Memory B cell (primary cell): ENCODE results near the gene CEP164.

ENCODE experiments used
- ATAC-seq: fragments of 150-1000 bp; cut with Tn5 transposase; 2 replicates; pipeline ENCODE4 v1.10.0; 2021; ENCODE audit warnings: low read depth, mild to moderate bottlenecking, moderate library complexity
- DNase-seq, 2 donors: peaks; one replicate each; pipeline ENCODE4 v3.0.0; 2022; ENCODE audit warnings: low spot score in 2 of 2
- H3K27ac Mint-ChIP-seq: one replicate; pipeline ENCODE4 v1.8.0; 2022; ENCODE audit warnings: mild to moderate bottlenecking, moderate library complexity, mixed read lengths
- H3K27me3 Mint-ChIP-seq: one replicate; pipeline ENCODE4 v1.8.0; 2022; ENCODE audit warnings: mixed read lengths
- H3K36me3 Mint-ChIP-seq: one replicate; pipeline ENCODE4 v1.8.0; 2022; ENCODE audit warnings: mild to moderate bottlenecking, mixed read lengths
- H3K4me1 Mint-ChIP-seq: one replicate; pipeline ENCODE4 v1.8.0; 2022; ENCODE audit warnings: mixed read lengths
- H3K4me3 Mint-ChIP-seq: one replicate; pipeline ENCODE4 v1.8.0; 2022; ENCODE audit warnings: mild to moderate bottlenecking, moderate library complexity, mixed read lengths
- H3K9me3 Mint-ChIP-seq: one replicate; pipeline ENCODE4 v1.8.0; 2022; ENCODE audit warnings: mixed read lengths

The CEP164 gene

DNA sequence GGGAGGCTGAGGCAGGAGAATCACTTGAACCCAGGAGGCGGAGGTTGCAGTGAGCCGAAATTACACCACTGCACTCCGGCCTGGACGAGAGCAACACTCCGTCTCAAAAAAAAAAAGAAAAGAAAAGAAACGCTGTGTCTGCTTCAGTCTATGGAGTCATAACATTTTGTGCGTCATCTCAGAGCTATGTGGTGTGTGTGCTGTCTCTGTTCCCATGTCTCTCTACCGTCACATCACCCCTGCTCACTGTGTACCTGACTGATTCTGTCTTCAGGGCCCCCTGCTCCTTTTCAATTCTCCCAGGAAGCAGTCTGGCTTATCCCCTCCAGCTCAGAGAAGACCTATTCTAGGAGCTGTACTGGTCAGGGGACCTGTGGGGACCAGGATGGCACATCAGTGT, 29.5 kb upstream of the CEP164 start:
- H3K27ac Mint-ChIP-seq = no peak overlapping the region
- peaks cover 6% of the 10 kb centered on the region for H3K4me1 Mint-ChIP-seq
- no peaks in the 10 kb centered on the region for H3K36me3 Mint-ChIP-seq
- no peak for DNase-seq
- no peaks in the 10 kb centered on the region for H3K9me3 Mint-ChIP-seq
- ATAC-seq = no peak
- no peak overlapping the region for H3K4me3 Mint-ChIP-seq
- peaks cover 11% of the 10 kb centered on the region for H3K27me3 Mint-ChIP-seq

DNA sequence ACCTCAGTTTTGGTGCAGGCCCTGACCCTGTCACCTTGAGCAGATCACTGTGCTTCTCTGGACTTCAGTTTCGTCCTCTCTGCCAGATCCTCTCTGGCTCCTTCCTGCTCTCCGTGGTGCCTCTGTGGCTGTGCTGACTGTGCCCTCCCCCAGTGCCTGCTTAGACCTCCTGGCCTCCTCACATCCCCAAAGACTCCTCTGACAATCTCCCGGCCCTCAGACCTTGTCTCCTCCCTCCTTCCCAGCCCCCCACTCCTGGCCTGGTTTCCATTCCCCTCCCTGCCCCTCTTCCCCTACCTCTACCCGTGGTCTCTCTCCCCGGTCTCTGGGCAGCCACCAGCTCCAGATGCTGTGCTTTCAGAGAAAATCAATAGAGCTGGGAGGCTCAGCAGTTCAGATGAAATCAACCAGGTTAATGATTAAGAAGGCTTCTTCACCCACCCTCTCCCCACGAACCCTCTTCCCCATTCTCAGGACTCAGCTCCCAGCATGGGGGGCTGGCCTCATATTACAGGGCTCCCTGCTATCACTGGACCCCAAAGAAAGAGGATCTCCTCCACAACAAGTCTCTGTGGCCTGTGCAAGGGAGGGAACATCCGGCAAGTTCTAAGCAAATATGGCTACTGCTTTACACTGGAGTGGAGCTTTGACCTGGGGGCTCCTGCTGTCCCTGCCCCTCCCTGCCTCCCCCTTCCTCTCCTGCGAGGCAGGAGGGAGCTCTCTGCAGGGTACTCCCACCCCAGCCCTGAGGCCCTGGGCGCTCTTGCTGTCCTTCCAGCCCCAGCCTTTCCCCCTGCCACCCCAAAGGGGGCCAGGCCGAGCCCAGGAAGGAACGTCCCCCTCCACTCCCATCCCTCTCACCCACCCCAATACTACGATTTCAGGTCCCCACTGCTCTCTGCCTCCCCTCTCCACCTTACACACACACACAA, 28.0 kb upstream of the CEP164 start:
- H3K36me3 Mint-ChIP-seq = no peaks in the 10 kb centered on the region
- no peak overlapping the region for H3K4me3 Mint-ChIP-seq
- H3K4me1 Mint-ChIP-seq = peaks cover 6% of the 10 kb centered on the region
- DNase-seq = no peak
- H3K9me3 Mint-ChIP-seq = no peaks in the 10 kb centered on the region
- H3K27me3 Mint-ChIP-seq = peaks cover 14% of the 10 kb centered on the region
- no peak for ATAC-seq
- H3K27ac Mint-ChIP-seq = no peak overlapping the region

DNA sequence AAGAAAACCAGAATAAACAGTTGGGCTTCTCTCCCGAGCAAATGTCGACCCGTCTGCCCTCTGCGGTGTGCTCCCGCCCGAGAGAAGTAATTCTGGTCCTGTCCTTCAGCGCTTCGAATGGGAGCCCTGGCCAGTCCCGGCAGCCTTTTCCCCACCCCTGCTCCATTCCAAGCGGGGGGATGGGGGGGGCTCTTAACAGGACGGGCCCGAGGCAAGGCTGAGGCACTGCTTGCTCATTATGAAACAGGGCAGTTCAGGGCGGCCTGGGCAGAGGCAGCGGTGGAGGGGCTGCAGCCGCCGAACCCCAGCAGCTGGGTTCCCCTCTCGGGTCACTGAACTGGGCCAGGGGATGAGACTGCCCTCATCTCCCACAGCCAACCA, 27.4 kb upstream of the CEP164 start:
- H3K9me3 Mint-ChIP-seq = no peaks in the 10 kb centered on the region
- no peak overlapping the region for H3K27ac Mint-ChIP-seq

GRCh38 chr11:117300773-117301172, 26.9 kb upstream of the CEP164 start:
- Mint-ChIP-seq H3K27me3 (peaks cover 14% of the 10 kb centered on the region), H3K27ac (peak overlapping the region; percentile 7), H3K4me1 (peaks cover 6% of the 10 kb centered on the region), H3K9me3 (no peaks in the 10 kb centered on the region), H3K4me3 (no peak overlapping the region), H3K36me3 (no peaks in the 10 kb centered on the region)
- no peak for ATAC-seq
- DNase-seq = no peak

More for the DNA sequence above, 27.4 kb upstream of the CEP164 start:
- H3K4me1 Mint-ChIP-seq = peaks cover 6% of the 10 kb centered on the region
- H3K27me3 Mint-ChIP-seq = peaks cover 14% of the 10 kb centered on the region
- no peaks in the 10 kb centered on the region for H3K36me3 Mint-ChIP-seq
- no peak for DNase-seq
- no peak for ATAC-seq
- H3K4me3 Mint-ChIP-seq = no peak overlapping the region

DNA sequence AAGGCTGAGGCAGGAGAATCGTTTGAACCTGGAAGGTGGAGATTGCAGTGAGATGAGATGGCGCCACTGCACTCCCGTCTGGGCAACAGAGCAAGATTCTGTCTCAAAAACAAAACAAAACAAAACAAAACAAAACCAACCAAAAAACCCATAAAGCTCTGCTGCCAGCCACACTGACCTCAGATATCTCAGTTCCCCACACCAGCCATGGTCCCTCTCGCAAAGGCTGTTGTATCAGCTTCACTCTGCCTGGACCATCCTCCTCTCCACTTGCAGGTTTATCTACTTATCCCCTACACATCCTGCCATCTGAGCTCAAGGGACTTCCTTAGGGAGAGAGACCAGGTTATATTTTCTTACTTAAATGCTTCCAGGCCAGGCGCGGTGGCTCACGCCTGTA, 25.4 kb upstream of the CEP164 start:
- Mint-ChIP-seq H3K4me3 (no peak overlapping the region), H3K9me3 (no peaks in the 10 kb centered on the region), H3K36me3 (no peaks in the 10 kb centered on the region), H3K27me3 (peaks cover 14% of the 10 kb centered on the region), H3K27ac (no peak overlapping the region), H3K4me1 (peaks cover 6% of the 10 kb centered on the region)
- no peak for DNase-seq
- no peak for ATAC-seq

DNA sequence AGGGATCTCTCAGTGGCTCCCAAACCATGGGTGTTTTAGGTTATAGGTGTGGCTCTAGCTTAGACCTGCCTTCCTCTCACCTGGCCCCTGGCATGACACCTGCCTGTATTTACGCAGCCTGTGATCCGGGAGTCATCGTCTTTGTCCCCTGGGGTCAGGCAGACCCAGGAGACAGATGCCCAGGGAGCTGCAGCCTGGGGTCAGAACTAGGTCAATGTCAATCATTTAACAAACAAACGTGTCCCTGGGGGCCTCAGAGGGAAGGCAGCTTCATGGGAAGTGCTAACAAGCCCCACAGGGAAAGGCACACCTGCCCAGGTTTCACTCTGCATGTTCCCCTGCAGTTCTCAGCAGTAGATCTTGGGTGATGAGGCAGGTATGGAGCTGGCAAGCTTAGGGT, 24.6 kb upstream of the CEP164 start:
- no peaks in the 10 kb centered on the region for H3K9me3 Mint-ChIP-seq
- DNase-seq = no peak
- H3K36me3 Mint-ChIP-seq = no peaks in the 10 kb centered on the region
- no peak for ATAC-seq
- no peak overlapping the region for H3K27ac Mint-ChIP-seq
- no peak overlapping the region for H3K4me3 Mint-ChIP-seq
- H3K27me3 Mint-ChIP-seq = peaks cover 16% of the 10 kb centered on the region
- H3K4me1 Mint-ChIP-seq = peaks cover 6% of the 10 kb centered on the region

DNA sequence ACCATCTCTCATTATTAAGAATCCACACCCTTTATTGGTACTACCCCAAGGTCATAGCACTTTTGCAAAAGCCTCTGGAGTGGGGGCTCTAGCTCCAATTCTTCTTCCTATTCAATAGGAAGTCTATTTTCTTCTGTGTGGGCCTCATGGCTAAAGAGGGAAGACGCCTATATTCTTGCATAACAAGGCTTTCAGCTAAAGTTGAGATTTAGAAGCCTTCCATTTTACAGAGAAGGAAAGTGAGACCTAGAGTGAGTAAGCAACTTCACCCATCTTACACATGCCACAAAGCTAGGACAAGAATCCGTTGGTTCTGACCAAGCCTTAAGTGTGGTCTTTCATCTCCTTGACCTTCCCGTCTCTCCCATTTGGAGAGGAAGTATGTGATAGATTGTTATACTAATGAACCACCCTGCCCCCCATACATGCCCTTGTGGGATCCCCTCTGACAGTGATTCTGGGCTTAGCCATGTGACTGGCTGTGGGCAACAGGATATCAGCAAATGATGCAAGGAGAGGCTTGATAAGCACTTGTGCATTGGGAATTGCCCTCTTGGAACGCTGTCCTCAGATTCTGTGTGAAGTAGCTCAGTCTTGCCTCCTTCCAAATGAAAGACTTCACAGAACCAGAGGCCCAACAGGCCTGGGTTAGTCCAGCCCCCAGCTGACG, 23.9 kb upstream of the CEP164 start:
- no peak overlapping the region for H3K4me3 Mint-ChIP-seq
- H3K4me1 Mint-ChIP-seq = peaks cover 6% of the 10 kb centered on the region
- H3K27me3 Mint-ChIP-seq = peaks cover 18% of the 10 kb centered on the region
- ATAC-seq (no peak), DNase-seq (no peak)
- H3K36me3 Mint-ChIP-seq = no peaks in the 10 kb centered on the region
- no peak overlapping the region for H3K27ac Mint-ChIP-seq
- no peaks in the 10 kb centered on the region for H3K9me3 Mint-ChIP-seq

- no peak for ATAC-seq
Observed at GRCh38 chr11:117305145-117305544, 22.5 kb upstream of the CEP164 start.

DNA sequence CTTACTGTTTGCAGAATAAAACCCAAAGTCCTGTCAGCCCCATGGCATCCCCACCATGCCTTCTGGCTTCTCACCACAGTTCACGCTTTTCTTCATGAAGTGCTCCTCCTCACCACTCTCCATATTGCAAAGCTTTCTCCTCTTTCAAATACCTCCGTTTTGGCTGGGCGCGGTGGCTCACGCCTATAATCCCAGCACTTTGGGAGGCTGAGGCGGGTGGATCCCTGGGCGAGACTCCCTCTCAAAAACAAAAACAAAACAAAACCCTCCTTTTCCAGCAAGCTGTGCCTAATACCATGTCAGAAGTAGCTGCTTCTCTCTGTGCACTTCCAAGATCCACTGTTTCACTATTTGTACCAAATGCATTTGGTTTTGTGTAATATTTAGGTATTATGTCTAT, 18.3 kb upstream of the CEP164 start:
- H3K36me3 Mint-ChIP-seq = no peaks in the 10 kb centered on the region
- DNase-seq (no peak), ATAC-seq (no peak)
- no peaks in the 10 kb centered on the region for H3K4me1 Mint-ChIP-seq
- H3K27ac Mint-ChIP-seq = no peak overlapping the region
- no peak overlapping the region for H3K4me3 Mint-ChIP-seq
- peaks cover 28% of the 10 kb centered on the region for H3K27me3 Mint-ChIP-seq
- no peaks in the 10 kb centered on the region for H3K9me3 Mint-ChIP-seq

More at GRCh38 chr11:117305145-117305544, 22.5 kb upstream of the CEP164 start:
- Mint-ChIP-seq H3K27me3 (peaks cover 26% of the 10 kb centered on the region), H3K36me3 (no peaks in the 10 kb centered on the region), H3K4me1 (peaks cover 6% of the 10 kb centered on the region), H3K27ac (no peak overlapping the region), H3K9me3 (no peaks in the 10 kb centered on the region), H3K4me3 (no peak overlapping the region)
- no peak for DNase-seq

GRCh38 chr11:117313091-117313490, 14.6 kb upstream of the CEP164 start:
- Mint-ChIP-seq H3K27me3 (peaks cover 31% of the 10 kb centered on the region), H3K4me3 (no peak overlapping the region), H3K4me1 (peaks cover 3% of the 10 kb centered on the region), H3K36me3 (no peaks in the 10 kb centered on the region), H3K9me3 (no peaks in the 10 kb centered on the region), H3K27ac (no peak overlapping the region)
- DNase-seq = no peak
- ATAC-seq = no peak

- Mint-ChIP-seq H3K4me3 (peak overlapping the region; percentile 44), H3K4me1 (peaks cover 3% of the 10 kb centered on the region), H3K36me3 (no peaks in the 10 kb centered on the region), H3K9me3 (no peaks in the 10 kb centered on the region), H3K27me3 (peaks cover 27% of the 10 kb centered on the region), H3K27ac (no peak overlapping the region)
- DNase-seq (no peak), ATAC-seq (no peak)
Observed at GRCh38 chr11:117313828-117314768, 13.6 kb upstream of the CEP164 start.

DNA sequence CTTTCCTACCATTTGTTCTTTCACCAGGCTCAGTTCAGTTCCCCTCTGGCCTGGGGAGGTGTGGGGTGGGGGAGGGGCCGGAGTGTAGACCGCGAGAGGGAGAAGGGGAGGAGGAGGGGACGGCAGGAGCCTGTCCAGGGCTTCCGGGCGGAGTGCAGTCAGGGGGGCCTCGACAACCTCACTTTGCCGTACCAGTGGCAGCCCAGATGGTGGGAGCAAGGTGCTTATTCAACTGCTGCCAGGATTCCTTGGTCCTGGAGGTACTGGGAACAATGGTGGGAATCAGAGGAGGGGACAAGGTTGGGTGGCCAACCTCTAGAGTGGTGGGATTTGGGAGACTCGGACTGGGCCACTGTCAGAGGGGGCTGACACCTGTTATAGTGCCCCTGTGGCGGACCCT, 12.8 kb upstream of the CEP164 start:
- H3K9me3 Mint-ChIP-seq = no peaks in the 10 kb centered on the region
- no peak overlapping the region for H3K27ac Mint-ChIP-seq
- H3K27me3 Mint-ChIP-seq = peaks cover 22% of the 10 kb centered on the region
- H3K4me1 Mint-ChIP-seq = peaks cover 3% of the 10 kb centered on the region
- H3K36me3 Mint-ChIP-seq = no peaks in the 10 kb centered on the region
- DNase-seq = no peak
- ATAC-seq = no peak
- peak overlapping the region; percentile 44 for H3K4me3 Mint-ChIP-seq

DNA sequence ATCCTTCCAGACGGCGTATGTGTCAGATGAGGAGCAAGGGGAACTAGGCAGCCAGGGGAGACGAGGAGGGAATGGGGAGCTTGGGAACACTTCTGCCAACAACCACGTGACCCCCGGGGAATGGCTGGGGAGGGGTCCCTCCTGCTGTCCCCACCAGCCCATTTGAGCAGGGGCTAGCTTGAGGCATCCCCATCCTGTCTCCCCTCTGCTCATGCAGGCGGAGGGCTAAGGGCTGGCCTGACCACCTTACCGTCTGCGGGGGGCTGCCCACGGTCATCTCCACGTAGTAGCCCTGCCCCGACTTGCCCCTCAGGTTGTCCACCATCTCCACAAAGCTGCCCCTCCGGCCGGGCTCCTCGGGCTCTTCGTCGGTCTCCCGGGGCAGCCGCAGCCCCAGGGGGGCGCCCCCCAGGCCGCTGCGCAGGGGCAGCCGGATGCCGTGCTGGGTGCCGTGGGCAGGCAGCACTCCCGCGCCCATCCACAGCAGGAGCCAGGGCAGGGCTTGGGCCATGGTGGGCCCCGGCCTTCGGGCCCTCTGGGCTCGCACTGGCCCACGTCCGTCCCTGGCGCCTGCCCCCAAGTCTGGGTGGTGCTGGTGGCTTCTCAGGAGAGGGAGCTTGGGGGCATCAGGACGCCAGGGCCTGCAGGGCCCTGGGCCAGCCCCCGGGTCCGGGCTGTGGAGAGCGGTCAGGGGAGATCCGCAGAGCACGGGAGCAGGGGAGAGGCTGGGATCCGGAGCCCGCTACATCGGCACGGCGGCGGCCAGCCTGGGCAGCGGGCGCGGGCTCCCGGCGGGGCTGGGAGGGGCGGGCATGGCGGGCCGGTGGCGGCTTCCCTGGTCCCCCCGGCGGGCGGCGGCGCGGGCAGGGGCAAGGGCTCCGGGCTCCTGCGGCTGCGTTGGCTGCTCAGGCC, 12.1 kb upstream of the CEP164 start:
- H3K4me1 Mint-ChIP-seq = peaks cover 3% of the 10 kb centered on the region
- ATAC-seq (peak; percentile 56), DNase-seq (peak in 1 of 2 donors; percentile 42)
- H3K27me3 Mint-ChIP-seq = peaks cover 22% of the 10 kb centered on the region
- H3K36me3 Mint-ChIP-seq = no peaks in the 10 kb centered on the region
- H3K4me3 Mint-ChIP-seq = peak overlapping the region; percentile 64
- H3K9me3 Mint-ChIP-seq = no peaks in the 10 kb centered on the region
- H3K27ac Mint-ChIP-seq = no peak overlapping the region
